Suppressor macrophage (primary cell): ENCODE data around the gene CATSPERZ.

Experiments used
- DNase-seq, 4 experiments: peaks; one replicate each; pipeline ENCODE4 v3.0.0-alpha.2; 2020 to 2022

CATSPERZ gene

GRCh38 chr11:64342869-64343745 is 42.9 kb downstream of the CATSPERZ start:
- DNase-seq: no peak

GRCh38 chr11:64343767-64344559 is 43.8 kb downstream of the CATSPERZ start:
- peak in 3 of 4 experiments; percentile 30 to 49 (median 40) for DNase-seq

GRCh38 chr11:64344787-64345186 is 44.6 kb downstream of the CATSPERZ start:
- no peak for DNase-seq

GRCh38 chr11:64347193-64347867 is 47.2 kb downstream of the CATSPERZ start:
- no peak for DNase-seq

GRCh38 chr11:64348383-64349024 is 48.3 kb downstream of the CATSPERZ start:
- DNase-seq: no peak

GRCh38 chr11:64349025-64349387 is 48.8 kb downstream of the CATSPERZ start:
- no peak for DNase-seq

GRCh38 chr11:64349404-64349803 is 49.2 kb downstream of the CATSPERZ start:
- DNase-seq: no peak

GRCh38 chr11:64351136-64351631 is 51.0 kb downstream of the CATSPERZ start:
- no peak for DNase-seq

- no peak for DNase-seq
Measured at GRCh38 chr11:64352099-64352994, 52.2 kb downstream of the CATSPERZ start.

- DNase-seq: no peak
Measured at GRCh38 chr11:64352995-64353714, 53.0 kb downstream of the CATSPERZ start.

- DNase-seq: no peak
Measured at GRCh38 chr11:64353715-64354506, 53.8 kb downstream of the CATSPERZ start.
